Testis (tissue), 2 donors: ENCODE measurements around the gene MLYCD.

Experiments used
- CTCF ChIP-seq, 3 experiments: fragments of 450-650 bp in 2 of 3; fragments of 200-600 bp in 1 of 3; sonication (generic) in 1 of 3; IDR thresholded peaks; one replicate each; pipeline ENCODE4 v1.5.1; 2016 to 2019; ENCODE audit warnings: antibody characterized with exemption in 3 of 3, mild to moderate bottlenecking in 2 of 3, moderate library complexity in 1 of 3
- POLR2A ChIP-seq: fragments of 450-650 bp; IDR thresholded peaks from one replicate; pipeline ENCODE4 v1.6.1; 2017; ENCODE audit warnings: antibody characterized with exemption, mild to moderate bottlenecking, moderate library complexity

GRCh38 chr16:83935005-83935857 lies 36.3 kb downstream of the MLYCD start:
- no peak for TF ChIP-seq CTCF (IDR thresholded peaks at IDR 0.05)
- TF ChIP-seq POLR2A = no peak
